Panc1 (cell line): Measurements from ENCODE around the gene IDH2. TPM values are rescaled to one million over a fixed set of nuclear protein-coding genes. Genes with fewer than 3 reads are reported as not detected.

ENCODE experiments used
- ATAC-seq: fragments of 200-7000 bp; cut with Tn5 transposase; 2 replicates; pipeline ENCODE4 v1.9.1; 2020; ENCODE audit warnings: mild to moderate bottlenecking, moderate library complexity
- BruUV-seq: library from RNA; stranded (reverse); fragments of 400-500 nt; replicated peaks from 2 replicates; lab custom pipeline; 2021; lab: Mats Ljungman, UMichigan
- CTCF ChIA-PET: fragments of 300-600 bp; sonication (Branson Sonifier 250); formaldehyde crosslinking; loops from one replicate; lab custom pipeline; 2022; ENCODE audit warnings: antibody characterized with exemption; lab: Charles Lee
- POLR2A ChIA-PET: fragments of 300-600 bp; sonication (Branson Sonifier 250); formaldehyde crosslinking; loops from one replicate; lab custom pipeline; 2022; ENCODE audit warnings: antibody characterized with exemption; lab: Charles Lee
- DNase-seq: peaks from one replicate; pipeline ENCODE4 v3.0.0-alpha.2; 2010; ENCODE audit warnings: low read depth, low spot score
- H3K27ac ChIP-seq: 2 replicates; pipeline ENCODE4 v1.5.1; 2011; ENCODE audit warnings: mild to moderate bottlenecking, low read length, inconsistent platforms
- H3K27me3 ChIP-seq: fragments of 200-500 bp; sonication (Bioruptor generic); 2 replicates; pipeline ENCODE4 v1.6.0; 2014; ENCODE audit warnings: low read length, inconsistent platforms; ENCODE audit not compliant: control insufficient read depth, insufficient read depth
- H3K36me3 ChIP-seq: fragments of 200-500 bp; sonication (Bioruptor generic); 2 replicates; pipeline ENCODE4 v1.5.1; 2014; ENCODE audit warnings: inconsistent platforms, mild to moderate bottlenecking, low read length, moderate library complexity; ENCODE audit not compliant: control insufficient read depth, insufficient read depth
- H3K4me1 ChIP-seq: 2 replicates; pipeline ENCODE4 v1.5.1; 2011; ENCODE audit warnings: inconsistent platforms, mild to moderate bottlenecking, low read length, moderate library complexity; ENCODE audit not compliant: control insufficient read depth, insufficient read depth
- H3K4me3 ChIP-seq, 2 experiments: 2 replicates each; pipeline ENCODE4 v1.5.1; 2011 to 2012; ENCODE audit warnings: low read depth in 2 of 2, low read length in 2 of 2, mild to moderate bottlenecking in 2 of 2, inconsistent platforms in 1 of 2, moderate library complexity in 1 of 2
- H3K9me3 ChIP-seq: fragments of 200-500 bp; sonication (Bioruptor generic); 2 replicates; pipeline ENCODE4 v1.5.1; 2014; ENCODE audit warnings: low read depth, mild to moderate bottlenecking, inconsistent platforms, low read length, moderate library complexity; ENCODE audit not compliant: control insufficient read depth, insufficient read depth
- POLR2AphosphoS5 ChIP-seq: IDR thresholded peaks from 2 replicates; pipeline ENCODE4 v1.6.1; 2012; ENCODE audit warnings: mild to moderate bottlenecking, low read depth, low read length, moderate library complexity
- SIN3A ChIP-seq: IDR thresholded peaks from 2 replicates; pipeline ENCODE4 v1.6.1; 2012; ENCODE audit warnings: low read depth, mild to moderate bottlenecking, low read length, moderate library complexity, borderline replicate concordance; ENCODE audit not compliant: insufficient read depth
- TCF7L2 ChIP-seq: IDR thresholded peaks from 2 replicates; pipeline ENCODE4 v1.6.1; 2011; ENCODE audit warnings: mild to moderate bottlenecking, low read depth, low read length, inconsistent platforms
- in situ Hi-C: cut with HindIII; loops from 2 replicates; pipeline ENCODE4 v1.10.0; 2016; ENCODE audit warnings: low sequenced_read_pairs, low pct_unique_long_range_greater_than_20kb
- intact Hi-C: fragments of 100-400 bp; cut with micrococcal nuclease; formaldehyde crosslinking; loops from one replicate; pipeline ENCODE4 v1.10.0; 2022; ENCODE audit not compliant: unreplicated experiment
- total RNA-seq: library from RNA; stranded (reverse); gene quantifications from one replicate; pipeline ENCODE4 v1.2.1, GENCODE V29; 2021; ENCODE audit not compliant: unreplicated experiment
- TF ChIP-seq, protein P1 (sequence below), 2 experiments: IDR thresholded peaks; 2 replicates each; pipeline ENCODE4 v1.6.1; 2011 to 2012; ENCODE audit warnings: low read depth in 2 of 2, control low read depth in 1 of 2, low read length in 1 of 2, mild to moderate bottlenecking in 1 of 2, moderate library complexity in 1 of 2; ENCODE audit not compliant: insufficient read depth in 1 of 2
- TF ChIP-seq, protein P2 (sequence below): fragments of 450-650 bp; IDR thresholded peaks from 2 replicates; pipeline ENCODE4 v1.5.1; 2017; ENCODE audit warnings: mild to moderate bottlenecking

The IDH2 gene
- total RNA-seq, 1 experiment from 2014 or later = 197 TPM

DNA sequence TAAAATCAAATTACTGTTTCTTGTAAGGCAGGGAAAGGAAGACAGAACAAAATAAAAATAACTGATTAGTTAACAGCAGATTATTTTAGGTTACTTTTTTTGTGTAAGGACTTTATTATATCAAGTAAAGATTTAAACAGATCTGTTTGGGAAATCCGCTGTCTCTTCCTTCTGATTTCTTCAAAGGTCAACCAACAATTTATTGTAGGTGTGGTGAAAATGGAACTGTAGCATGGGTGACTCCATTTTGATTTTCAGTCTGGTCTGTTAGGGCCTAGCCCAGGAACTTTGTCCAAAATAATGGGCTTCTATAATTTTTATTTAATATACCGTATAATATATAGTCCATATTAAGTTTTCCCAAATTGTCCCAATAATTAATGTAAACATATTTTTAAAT, 13.5 kb upstream of the IDH2 start:
- BruUV-seq = no TSS peak
- in situ Hi-C loops (no loop called here), intact Hi-C loops (no loop called here)
- Histone ChIP-seq H3K4me3 (no peak overlapping the region), H3K4me1 (no peaks in the 10 kb centered on the region), H3K27me3 (no peaks in the 10 kb centered on the region), H3K27ac (no peak overlapping the region), H3K36me3 (no peaks in the 10 kb centered on the region), H3K9me3 (peaks cover 2% of the 10 kb centered on the region; the same call in 1 of the 2 replicates)
- no peak for DNase-seq
- CTCF ChIA-PET = no interaction called here
- POLR2A ChIA-PET = no interaction called here
- TF ChIP-seq TCF7L2 (no peak), POLR2AphosphoS5 (no peak), SIN3A (no peak)
- TF ChIP-seq, protein P1, sequence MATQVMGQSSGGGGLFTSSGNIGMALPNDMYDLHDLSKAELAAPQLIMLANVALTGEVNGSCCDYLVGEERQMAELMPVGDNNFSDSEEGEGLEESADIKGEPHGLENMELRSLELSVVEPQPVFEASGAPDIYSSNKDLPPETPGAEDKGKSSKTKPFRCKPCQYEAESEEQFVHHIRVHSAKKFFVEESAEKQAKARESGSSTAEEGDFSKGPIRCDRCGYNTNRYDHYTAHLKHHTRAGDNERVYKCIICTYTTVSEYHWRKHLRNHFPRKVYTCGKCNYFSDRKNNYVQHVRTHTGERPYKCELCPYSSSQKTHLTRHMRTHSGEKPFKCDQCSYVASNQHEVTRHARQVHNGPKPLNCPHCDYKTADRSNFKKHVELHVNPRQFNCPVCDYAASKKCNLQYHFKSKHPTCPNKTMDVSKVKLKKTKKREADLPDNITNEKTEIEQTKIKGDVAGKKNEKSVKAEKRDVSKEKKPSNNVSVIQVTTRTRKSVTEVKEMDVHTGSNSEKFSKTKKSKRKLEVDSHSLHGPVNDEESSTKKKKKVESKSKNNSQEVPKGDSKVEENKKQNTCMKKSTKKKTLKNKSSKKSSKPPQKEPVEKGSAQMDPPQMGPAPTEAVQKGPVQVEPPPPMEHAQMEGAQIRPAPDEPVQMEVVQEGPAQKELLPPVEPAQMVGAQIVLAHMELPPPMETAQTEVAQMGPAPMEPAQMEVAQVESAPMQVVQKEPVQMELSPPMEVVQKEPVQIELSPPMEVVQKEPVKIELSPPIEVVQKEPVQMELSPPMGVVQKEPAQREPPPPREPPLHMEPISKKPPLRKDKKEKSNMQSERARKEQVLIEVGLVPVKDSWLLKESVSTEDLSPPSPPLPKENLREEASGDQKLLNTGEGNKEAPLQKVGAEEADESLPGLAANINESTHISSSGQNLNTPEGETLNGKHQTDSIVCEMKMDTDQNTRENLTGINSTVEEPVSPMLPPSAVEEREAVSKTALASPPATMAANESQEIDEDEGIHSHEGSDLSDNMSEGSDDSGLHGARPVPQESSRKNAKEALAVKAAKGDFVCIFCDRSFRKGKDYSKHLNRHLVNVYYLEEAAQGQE (IDR thresholded peaks at IDR 0.05; ENCODE audit: insufficient read depth in 1 of 2, low read depth in 2 of 2, low read length in 1 of 2) = no peak
- TF ChIP-seq, protein P2, sequence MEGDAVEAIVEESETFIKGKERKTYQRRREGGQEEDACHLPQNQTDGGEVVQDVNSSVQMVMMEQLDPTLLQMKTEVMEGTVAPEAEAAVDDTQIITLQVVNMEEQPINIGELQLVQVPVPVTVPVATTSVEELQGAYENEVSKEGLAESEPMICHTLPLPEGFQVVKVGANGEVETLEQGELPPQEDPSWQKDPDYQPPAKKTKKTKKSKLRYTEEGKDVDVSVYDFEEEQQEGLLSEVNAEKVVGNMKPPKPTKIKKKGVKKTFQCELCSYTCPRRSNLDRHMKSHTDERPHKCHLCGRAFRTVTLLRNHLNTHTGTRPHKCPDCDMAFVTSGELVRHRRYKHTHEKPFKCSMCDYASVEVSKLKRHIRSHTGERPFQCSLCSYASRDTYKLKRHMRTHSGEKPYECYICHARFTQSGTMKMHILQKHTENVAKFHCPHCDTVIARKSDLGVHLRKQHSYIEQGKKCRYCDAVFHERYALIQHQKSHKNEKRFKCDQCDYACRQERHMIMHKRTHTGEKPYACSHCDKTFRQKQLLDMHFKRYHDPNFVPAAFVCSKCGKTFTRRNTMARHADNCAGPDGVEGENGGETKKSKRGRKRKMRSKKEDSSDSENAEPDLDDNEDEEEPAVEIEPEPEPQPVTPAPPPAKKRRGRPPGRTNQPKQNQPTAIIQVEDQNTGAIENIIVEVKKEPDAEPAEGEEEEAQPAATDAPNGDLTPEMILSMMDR = no peak
- no peak for ATAC-seq

DNA sequence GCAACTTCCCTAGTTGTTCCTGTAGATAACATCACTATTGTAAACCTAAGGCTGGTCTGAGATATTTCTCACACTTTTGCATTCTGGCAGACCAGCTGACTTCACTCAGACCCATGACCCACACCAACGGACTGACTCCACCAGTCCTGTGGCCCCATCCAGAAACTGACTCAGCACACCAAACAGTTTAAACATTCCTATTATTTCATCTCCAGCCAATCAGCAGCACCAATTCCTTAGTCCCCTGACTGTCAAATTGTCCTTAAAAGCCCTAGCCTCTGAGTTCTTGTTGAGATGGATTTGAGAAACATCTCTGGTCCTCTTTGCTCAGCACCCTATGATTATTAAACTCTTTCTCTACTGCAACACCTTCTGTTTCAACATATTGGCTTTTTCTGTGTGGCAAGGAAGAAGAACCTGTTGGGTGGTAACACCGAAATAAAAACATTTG, 12.2 kb upstream of the IDH2 start:
- Histone ChIP-seq H3K27ac (no peak overlapping the region), H3K4me1 (no peaks in the 10 kb centered on the region), H3K36me3 (no peaks in the 10 kb centered on the region), H3K9me3 (peaks cover 2% of the 10 kb centered on the region; the same call in 1 of the 2 replicates), H3K4me3 (no peak overlapping the region), H3K27me3 (no peaks in the 10 kb centered on the region)
- DNase-seq = no peak
- BruUV-seq = no TSS peak
- CTCF ChIA-PET = no interaction called here
- intact Hi-C loops (no loop called here), in situ Hi-C loops (no loop called here)
- POLR2A ChIA-PET = no interaction called here
- TF ChIP-seq, protein P1 (IDR thresholded peaks at IDR 0.05; ENCODE audit: insufficient read depth in 1 of 2, low read depth in 2 of 2, low read length in 1 of 2) = no peak
- TF ChIP-seq POLR2AphosphoS5 = no peak
- TF ChIP-seq TCF7L2 = no peak
- TF ChIP-seq, protein P2 = no peak
- TF ChIP-seq SIN3A = no peak
- no peak for ATAC-seq
